Activated CD4-positive, alpha-beta T cell treated with anti-CD3 and anti-CD28 coated beads, Interleukin-2, amount 10 ng/mL, durations not matched to agents 7 days and 5 days (primary cell): ENCODE data around the gene EPB41L1. TPM values are rescaled to one million over a fixed set of nuclear protein-coding genes. Genes with fewer than 3 reads are reported as not detected.

Experiments
- CTCF ChIA-PET: fragments of 350-600 bp; sonication (Branson Sonifier 250); formaldehyde crosslinking; loops from one replicate; lab custom pipeline; 2021; ENCODE audit warnings: antibody characterized with exemption; lab: Charles Lee
- POLR2A ChIA-PET: fragments of 350-600 bp; sonication (Branson Sonifier 250); formaldehyde crosslinking; loops from one replicate; lab custom pipeline; 2021; ENCODE audit warnings: antibody characterized with exemption; lab: Charles Lee
- DNase-seq: peaks from one replicate; pipeline ENCODE4 v3.0.0-alpha.2; 2020
- H3K27ac Mint-ChIP-seq: one replicate; pipeline ENCODE4 v1.8.0; 2021; ENCODE audit warnings: mild to moderate bottlenecking, moderate library complexity, mixed read lengths
- H3K27me3 Mint-ChIP-seq: one replicate; pipeline ENCODE4 v1.8.0; 2021; ENCODE audit warnings: mixed read lengths
- H3K36me3 Mint-ChIP-seq: one replicate; pipeline ENCODE4 v1.8.0; 2021; ENCODE audit warnings: low read depth, mixed read lengths
- H3K4me1 Mint-ChIP-seq: one replicate; pipeline ENCODE4 v1.8.0; 2021; ENCODE audit warnings: mixed read lengths
- H3K4me3 Mint-ChIP-seq: one replicate; pipeline ENCODE4 v1.8.0; 2021; ENCODE audit warnings: mild to moderate bottlenecking, moderate library complexity, mixed read lengths
- H3K9me3 Mint-ChIP-seq: one replicate; pipeline ENCODE4 v1.8.0; 2021; ENCODE audit warnings: mixed read lengths
- total RNA-seq, 2 experiments: library from RNA; stranded (reverse); gene quantifications; one replicate each; pipeline ENCODE4 v1.2.3, GENCODE V29; 2021

Gene EPB41L1
- total RNA-seq, 2 experiments from 2014 or later = 0.22 TPM; not detected in 1

DNA sequence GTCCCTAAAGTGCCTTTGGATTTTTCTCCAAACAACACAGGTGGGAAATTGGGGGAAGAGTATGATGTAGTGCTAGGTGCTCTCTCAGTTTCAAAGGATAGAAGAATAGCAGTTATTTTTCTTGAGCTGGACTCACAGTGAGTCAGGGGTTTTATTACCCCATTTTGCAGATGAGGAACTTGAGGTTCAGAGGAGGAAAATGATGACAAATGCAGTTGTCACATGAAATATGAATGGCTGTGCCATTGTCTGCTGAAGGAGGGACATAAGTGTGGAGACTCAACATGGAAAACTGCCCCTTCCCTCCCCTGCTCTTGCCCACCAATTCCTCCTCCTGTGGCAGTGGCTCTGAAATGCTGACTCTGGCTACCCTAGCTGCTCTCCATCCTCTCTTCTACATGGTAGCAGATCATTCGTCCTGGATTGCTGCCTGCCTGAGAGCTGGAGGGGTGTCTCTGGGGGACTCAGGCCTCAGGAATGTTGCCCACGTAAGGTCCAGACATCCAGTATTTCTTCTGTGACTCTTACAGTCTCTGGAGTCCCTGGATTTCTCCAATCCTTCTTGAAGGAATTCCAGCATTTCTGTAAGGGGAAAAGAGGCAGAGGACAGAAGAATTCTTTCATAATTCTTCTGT lies 37.6 kb upstream of the EPB41L1 start:
- POLR2A ChIA-PET = no interaction called here

DNA sequence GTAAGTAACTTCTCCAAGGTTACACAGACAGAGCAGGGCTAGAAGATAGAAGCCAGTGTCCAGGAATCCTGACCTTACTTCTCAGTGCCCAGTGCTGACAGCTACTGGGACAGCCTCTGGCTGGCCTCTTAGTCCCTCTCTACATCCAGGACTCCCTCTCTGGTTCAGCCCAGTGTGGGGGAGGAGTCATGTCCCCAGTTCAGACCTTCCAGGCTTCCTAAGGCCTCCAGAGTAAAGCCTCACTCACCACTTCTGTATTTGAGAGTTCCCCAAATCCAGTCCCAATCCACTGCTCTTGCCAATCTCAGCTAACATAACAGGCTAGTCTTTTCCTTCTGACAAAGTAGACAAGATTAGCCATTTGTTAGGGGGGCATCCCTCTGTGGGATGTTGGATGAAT lies 36.9 kb upstream of the EPB41L1 start:
- ChIA-PET CTCF (interaction anchor here (2.1 kb wide), 1 partner anchor 124 kb away, joined by 5 read pairs; no protein-coding TSS in a partner anchor), POLR2A (no interaction called here)
- Mint-ChIP-seq H3K4me1 (no peaks in the 10 kb centered on the region), H3K27ac (no peak overlapping the region), H3K36me3 (no peaks in the 10 kb centered on the region), H3K9me3 (no peaks in the 10 kb centered on the region), H3K4me3 (no peak overlapping the region), H3K27me3 (peaks cover 10% of the 10 kb centered on the region)
- no peak for DNase-seq

More for the DNA sequence above, 37.6 kb upstream of the EPB41L1 start:
- DNase-seq = no peak
- H3K4me3 Mint-ChIP-seq = no peak overlapping the region
- H3K4me1 Mint-ChIP-seq = no peaks in the 10 kb centered on the region
- CTCF ChIA-PET = interaction anchor here (1.0 to 2.1 kb wide), 3 partner anchors 11 to 136 kb away, joined by 3 to 5 read pairs (median 4); no protein-coding TSS in a partner anchor
- no peaks in the 10 kb centered on the region for H3K9me3 Mint-ChIP-seq
- H3K27me3 Mint-ChIP-seq = peaks cover 10% of the 10 kb centered on the region
- no peaks in the 10 kb centered on the region for H3K36me3 Mint-ChIP-seq
- no peak overlapping the region for H3K27ac Mint-ChIP-seq

DNA sequence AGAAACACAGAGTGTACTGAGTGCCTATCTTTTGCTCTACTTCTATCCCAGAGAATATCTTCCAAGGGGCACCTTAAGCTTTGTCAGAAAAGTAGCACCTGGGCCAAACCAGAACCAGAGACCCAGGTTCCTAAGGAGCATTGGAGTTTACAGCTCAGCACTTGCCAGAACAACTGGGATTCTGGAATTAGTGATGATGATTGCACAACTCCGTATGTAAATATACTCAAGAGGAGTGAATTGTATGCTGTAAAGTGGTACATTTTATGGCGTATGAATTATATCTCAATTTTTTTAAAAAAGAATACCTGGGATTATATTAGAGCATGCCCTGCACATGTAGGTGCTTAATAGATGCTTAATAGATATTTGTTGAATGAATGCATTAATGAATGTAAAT lies 36.2 kb upstream of the EPB41L1 start:
- no peaks in the 10 kb centered on the region for H3K9me3 Mint-ChIP-seq
- no peaks in the 10 kb centered on the region for H3K36me3 Mint-ChIP-seq
- CTCF ChIA-PET = interaction anchor here (0.6 kb wide), 2 partner anchors 142 to 151 kb away, joined by 3 to 5 read pairs; no protein-coding TSS in a partner anchor
- DNase-seq = no peak
- no peak overlapping the region for H3K27ac Mint-ChIP-seq
- no peaks in the 10 kb centered on the region for H3K4me1 Mint-ChIP-seq
- POLR2A ChIA-PET = no interaction called here
- H3K27me3 Mint-ChIP-seq = peaks cover 10% of the 10 kb centered on the region
- no peak overlapping the region for H3K4me3 Mint-ChIP-seq

DNA sequence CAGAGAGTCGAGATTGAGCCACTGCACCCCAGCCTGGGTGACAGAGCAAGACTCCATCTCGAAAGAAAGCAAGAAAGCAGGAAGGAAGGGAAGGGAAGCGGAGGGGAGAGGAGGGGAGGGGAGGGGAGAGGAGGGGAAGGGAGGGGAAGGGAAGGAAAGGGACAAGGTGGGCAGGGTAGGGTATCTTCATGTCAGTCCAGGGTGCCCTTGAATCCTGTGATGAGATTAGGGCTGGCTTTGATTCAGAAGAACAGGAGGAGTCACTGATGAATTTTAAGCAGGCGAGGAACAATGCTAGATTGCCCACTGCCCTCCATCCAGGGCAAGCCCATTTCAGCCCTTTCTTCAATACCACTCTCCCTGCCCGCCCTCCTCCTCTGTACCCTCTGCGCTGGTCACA lies 35.0 kb upstream of the EPB41L1 start:
- Mint-ChIP-seq H3K4me3 (no peak overlapping the region), H3K27me3 (peaks cover 8% of the 10 kb centered on the region), H3K27ac (no peak overlapping the region), H3K4me1 (no peaks in the 10 kb centered on the region), H3K9me3 (no peaks in the 10 kb centered on the region), H3K36me3 (no peaks in the 10 kb centered on the region)
- DNase-seq = no peak
- ChIA-PET CTCF (no interaction called here), POLR2A (no interaction called here)

DNA sequence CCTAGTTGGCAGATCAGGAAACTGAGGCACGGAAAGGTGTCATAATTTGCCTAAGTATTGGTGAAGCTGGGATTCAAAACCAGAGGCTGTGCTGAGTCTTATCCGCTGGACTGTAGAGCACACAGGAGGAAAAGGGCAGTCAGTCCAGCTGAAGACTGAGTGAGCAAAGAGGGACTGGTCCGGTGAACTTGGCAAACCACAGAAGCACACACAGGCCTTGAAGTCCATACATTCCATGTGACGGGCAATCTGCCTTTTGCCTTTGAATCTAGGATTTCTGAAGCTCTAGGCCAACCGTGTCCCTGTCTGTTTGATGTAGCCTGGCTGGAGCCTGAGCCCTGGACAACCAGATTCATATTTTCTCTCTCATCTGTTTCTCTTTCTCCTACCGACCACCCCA lies 34.3 kb upstream of the EPB41L1 start:
- no peaks in the 10 kb centered on the region for H3K9me3 Mint-ChIP-seq
- ChIA-PET CTCF (interaction anchor here (1.0 kb wide), 1 partner anchor 10 kb away, joined by 4 read pairs; no protein-coding TSS in a partner anchor), POLR2A (no interaction called here)
- H3K27me3 Mint-ChIP-seq = peaks cover 8% of the 10 kb centered on the region
- no peak overlapping the region for H3K27ac Mint-ChIP-seq
- H3K36me3 Mint-ChIP-seq = no peaks in the 10 kb centered on the region
- no peak for DNase-seq
- no peaks in the 10 kb centered on the region for H3K4me1 Mint-ChIP-seq
- H3K4me3 Mint-ChIP-seq = no peak overlapping the region

DNA sequence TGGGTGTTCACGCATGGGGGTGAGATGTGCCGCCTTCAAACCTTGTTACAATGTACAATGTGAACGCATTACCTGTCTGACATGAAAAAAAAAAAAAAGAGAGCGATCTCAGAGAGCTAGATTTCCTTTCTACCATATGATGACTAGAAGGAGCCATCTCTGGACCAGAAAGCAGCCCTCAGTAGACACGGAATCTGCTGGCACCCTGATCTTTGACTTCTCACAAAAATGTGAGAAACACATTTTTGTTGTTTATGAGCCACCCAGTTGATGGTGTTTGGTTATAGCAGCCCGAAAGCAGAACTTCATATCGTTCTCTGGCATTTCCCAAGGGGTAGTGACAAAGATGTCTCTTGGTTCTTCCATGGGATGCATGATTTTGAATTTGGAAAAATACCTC lies 33.5 kb upstream of the EPB41L1 start:
- H3K27me3 Mint-ChIP-seq = peaks cover 8% of the 10 kb centered on the region
- no peak overlapping the region for H3K27ac Mint-ChIP-seq
- no peak overlapping the region for H3K4me3 Mint-ChIP-seq
- POLR2A ChIA-PET = no interaction called here
- no peaks in the 10 kb centered on the region for H3K4me1 Mint-ChIP-seq
- no peak for DNase-seq
- no peaks in the 10 kb centered on the region for H3K36me3 Mint-ChIP-seq
- CTCF ChIA-PET = interaction anchor here (1.0 kb wide), 1 partner anchor 10 kb away, joined by 4 read pairs; no protein-coding TSS in a partner anchor
- no peaks in the 10 kb centered on the region for H3K9me3 Mint-ChIP-seq

DNA sequence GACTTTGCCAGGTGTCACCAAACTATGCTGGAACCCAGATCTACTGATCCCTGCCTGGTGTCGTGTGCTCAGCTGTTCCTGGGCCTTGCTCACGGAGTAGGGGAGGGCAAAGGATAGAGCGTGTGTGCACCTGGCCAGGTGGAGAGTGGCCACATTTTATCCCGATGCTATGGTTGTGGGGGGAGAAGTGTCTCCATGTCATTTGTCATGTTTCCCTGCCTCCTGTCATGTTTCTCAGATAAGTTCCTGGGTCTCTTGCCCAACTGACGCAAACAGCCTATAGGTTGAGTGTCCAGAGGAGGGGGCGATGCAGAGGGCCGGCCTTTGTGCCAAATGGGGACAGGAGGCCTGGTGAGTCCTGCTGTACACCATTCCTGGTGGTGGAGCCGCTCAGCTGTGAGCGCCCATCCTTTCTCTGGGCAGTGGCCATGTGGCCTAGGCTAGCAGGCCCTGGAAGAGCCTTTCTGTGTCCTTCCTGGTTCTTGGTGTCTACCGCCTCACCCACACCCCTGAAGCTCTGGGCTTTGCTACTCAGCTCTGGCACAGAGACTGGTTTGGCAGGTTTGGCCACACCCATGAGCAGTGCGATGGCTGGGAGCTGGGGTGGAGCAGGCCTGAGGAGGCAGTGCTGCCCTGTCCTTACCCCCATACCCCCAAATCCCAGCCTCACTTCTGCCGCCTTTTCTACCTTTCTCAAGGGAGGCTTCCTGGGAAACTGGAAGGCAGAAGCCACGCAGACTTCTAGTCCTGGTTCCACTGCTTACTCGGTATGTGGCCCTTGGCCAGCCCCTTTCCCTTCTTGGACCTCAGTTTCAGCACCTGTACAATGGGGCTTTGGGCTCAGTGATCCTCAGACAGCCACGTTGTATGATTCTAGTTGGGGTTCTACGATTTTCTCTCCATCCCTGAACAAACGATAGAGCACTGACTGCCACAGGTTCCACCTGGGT lies 32.3 kb upstream of the EPB41L1 start:
- H3K4me3 Mint-ChIP-seq = no peak overlapping the region
- no peaks in the 10 kb centered on the region for H3K36me3 Mint-ChIP-seq
- peaks cover 8% of the 10 kb centered on the region for H3K27me3 Mint-ChIP-seq
- POLR2A ChIA-PET = no interaction called here
- no peaks in the 10 kb centered on the region for H3K4me1 Mint-ChIP-seq
- no peak overlapping the region for H3K27ac Mint-ChIP-seq
- CTCF ChIA-PET = no interaction called here
- H3K9me3 Mint-ChIP-seq = no peaks in the 10 kb centered on the region
- no peak for DNase-seq

DNA sequence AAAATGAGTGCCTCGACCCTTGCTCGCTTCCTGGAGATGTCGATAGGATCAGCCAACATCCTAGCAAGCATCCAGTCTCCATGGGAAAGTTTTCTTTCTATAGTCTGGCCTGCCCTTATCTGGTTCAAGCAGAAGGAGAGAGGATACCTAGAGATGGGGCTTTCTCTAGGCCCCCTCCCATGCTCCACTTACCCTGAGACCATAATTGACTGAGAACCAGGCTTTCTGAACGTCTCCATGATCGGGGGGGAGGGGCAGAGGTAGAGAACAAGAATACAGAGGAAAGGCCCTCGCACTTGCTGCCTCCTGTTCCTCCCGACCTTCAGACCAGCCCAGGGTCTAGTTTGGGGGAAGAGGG lies 31.6 kb upstream of the EPB41L1 start:
- Mint-ChIP-seq H3K4me3 (no peak overlapping the region), H3K27me3 (peaks cover 7% of the 10 kb centered on the region), H3K4me1 (no peaks in the 10 kb centered on the region), H3K27ac (no peak overlapping the region), H3K36me3 (no peaks in the 10 kb centered on the region), H3K9me3 (no peaks in the 10 kb centered on the region)
- POLR2A ChIA-PET = no interaction called here
- CTCF ChIA-PET = no interaction called here
- no peak for DNase-seq

DNA sequence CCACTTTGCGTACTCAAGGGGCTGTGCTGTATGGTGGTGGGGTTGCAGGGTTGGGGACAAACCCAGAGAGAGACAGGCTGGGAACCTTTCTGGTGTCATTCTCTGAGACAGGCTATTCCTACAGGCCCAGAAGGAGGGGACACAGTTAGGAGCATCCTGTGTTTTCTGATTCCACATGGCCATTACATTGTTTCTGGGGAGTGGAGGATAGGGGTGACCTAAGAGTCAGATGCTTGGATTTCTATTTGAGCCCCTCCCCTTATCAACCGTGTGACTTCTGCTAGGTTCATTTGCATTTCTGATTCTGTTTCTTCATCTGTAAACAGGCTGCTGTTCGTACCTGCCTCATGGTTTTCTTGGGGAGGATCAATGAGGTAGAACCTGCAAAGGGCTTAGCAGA lies 29.4 kb upstream of the EPB41L1 start:
- no peak for DNase-seq
- H3K27ac Mint-ChIP-seq = no peak overlapping the region
- no peak overlapping the region for H3K4me3 Mint-ChIP-seq
- ChIA-PET CTCF (interaction anchor here (1.1 to 3.1 kb wide), 2 partner anchors 13 to 132 kb away, joined by 3 to 9 read pairs; no protein-coding TSS in a partner anchor), POLR2A (no interaction called here)
- H3K4me1 Mint-ChIP-seq = no peaks in the 10 kb centered on the region
- no peaks in the 10 kb centered on the region for H3K9me3 Mint-ChIP-seq
- no peaks in the 10 kb centered on the region for H3K27me3 Mint-ChIP-seq
- no peaks in the 10 kb centered on the region for H3K36me3 Mint-ChIP-seq

DNA sequence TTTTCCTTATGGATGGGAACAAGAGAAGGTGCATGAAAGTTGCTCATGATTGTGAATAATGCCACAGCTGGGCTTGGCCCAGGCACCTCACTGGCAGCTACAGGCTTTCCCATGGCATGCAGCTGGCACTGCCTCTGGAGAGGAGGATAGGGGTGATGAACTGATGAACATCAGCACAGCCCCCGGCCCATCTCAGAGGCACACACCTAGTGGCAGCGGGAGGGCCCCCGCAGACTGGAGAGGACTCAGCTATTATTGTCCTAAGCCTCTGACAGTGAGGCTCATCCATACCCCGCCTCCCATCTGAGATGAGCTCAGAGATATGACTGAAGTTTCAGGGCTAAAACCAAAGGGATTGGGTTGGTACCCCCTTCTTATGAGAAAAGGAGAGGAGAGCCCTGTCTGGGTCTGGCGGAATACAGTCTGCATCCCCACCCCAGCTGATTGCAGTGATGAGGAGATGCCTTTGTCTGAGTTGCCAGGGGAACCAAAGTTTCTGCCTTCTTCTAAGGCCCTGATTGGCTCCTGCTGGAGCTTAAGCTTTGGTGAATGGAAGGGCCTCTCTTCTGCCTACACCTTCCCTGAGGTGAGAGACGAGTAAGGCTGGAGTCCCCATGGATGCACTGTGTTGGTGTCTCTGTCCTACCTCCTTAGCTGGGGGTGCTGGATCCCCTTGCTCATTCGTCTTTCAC lies 27.6 kb upstream of the EPB41L1 start:
- ChIA-PET CTCF (interaction anchor here (0.5 to 3.1 kb wide), 3 partner anchors 15 to 340 kb away, joined by 4 to 9 read pairs (median 5); no protein-coding TSS in a partner anchor), POLR2A (interaction anchor here (0.5 kb wide), 1 partner anchor 9 kb away, joined by 5 read pairs; no protein-coding TSS in a partner anchor)
- no peaks in the 10 kb centered on the region for H3K27me3 Mint-ChIP-seq
- no peak for DNase-seq
- H3K36me3 Mint-ChIP-seq = no peaks in the 10 kb centered on the region
- H3K9me3 Mint-ChIP-seq = no peaks in the 10 kb centered on the region
- no peaks in the 10 kb centered on the region for H3K4me1 Mint-ChIP-seq
- H3K4me3 Mint-ChIP-seq = no peak overlapping the region
- no peak overlapping the region for H3K27ac Mint-ChIP-seq

DNA sequence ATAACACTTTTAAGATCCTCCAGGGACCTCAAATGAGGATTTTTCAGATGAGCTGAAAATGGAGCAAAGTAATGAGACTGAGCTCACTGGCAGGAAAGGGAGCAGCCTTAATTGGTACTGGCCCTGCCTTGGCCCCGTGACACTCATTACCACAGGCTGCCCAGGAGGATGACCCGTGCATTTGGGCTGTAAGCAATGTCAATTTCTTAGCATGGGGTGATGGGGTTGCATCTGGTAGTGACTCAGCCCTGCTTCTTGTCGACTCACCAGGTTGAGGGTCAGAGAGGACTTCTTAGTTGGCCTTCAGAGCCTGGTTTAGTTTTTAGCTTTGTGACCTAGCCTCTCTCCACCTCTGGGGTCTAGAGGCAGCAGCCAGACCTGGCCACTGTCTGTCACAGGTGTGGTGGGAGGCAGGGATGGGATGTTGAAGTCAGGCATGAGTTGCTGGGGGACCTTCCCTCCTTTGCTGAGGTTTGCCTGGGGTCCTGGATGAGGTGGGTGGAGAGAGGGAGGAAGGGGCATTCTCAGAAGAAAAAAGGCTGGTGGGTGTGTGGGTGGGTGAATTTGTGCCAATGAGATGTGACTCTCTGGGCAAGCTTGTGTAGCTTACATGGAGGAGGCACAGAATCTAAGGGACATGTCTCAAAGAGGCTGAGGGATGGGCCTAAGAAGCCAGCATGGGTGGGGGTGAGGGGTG lies 25.9 kb upstream of the EPB41L1 start:
- POLR2A ChIA-PET = no interaction called here
- Mint-ChIP-seq H3K4me1 (no peaks in the 10 kb centered on the region), H3K27ac (no peak overlapping the region), H3K9me3 (no peaks in the 10 kb centered on the region), H3K36me3 (no peaks in the 10 kb centered on the region), H3K4me3 (no peak overlapping the region), H3K27me3 (no peaks in the 10 kb centered on the region)
- CTCF ChIA-PET = interaction anchor here (1.3 kb wide), 1 partner anchor 14 kb away, joined by 3 read pairs; no protein-coding TSS in a partner anchor
- DNase-seq = no peak

DNA sequence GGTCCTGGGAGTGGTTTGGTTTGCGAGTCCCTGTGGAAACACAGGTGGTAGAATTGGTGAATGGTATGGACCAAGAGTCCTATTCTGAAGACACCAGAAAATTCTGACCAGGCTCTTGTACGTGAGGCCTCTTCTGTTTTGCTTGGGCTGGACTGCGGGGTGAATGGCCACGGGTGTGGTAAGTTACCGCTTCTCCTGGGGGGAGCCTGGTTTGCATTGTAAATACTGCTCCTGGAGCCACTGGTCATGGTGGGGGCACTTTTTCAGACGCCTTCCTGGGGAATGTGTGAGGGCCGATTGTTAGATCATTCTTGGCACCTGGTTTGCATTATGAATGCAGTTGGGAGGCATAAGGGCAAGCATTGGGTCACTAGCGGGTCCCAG lies 25.4 kb upstream of the EPB41L1 start:
- POLR2A ChIA-PET = no interaction called here
- H3K27ac Mint-ChIP-seq = no peak overlapping the region
- H3K4me3 Mint-ChIP-seq = no peak overlapping the region
- H3K9me3 Mint-ChIP-seq = no peaks in the 10 kb centered on the region
- H3K27me3 Mint-ChIP-seq = no peaks in the 10 kb centered on the region
- no peak for DNase-seq
- no peaks in the 10 kb centered on the region for H3K4me1 Mint-ChIP-seq
- H3K36me3 Mint-ChIP-seq = no peaks in the 10 kb centered on the region
- CTCF ChIA-PET = interaction anchor here (0.7 kb wide), 1 partner anchor 481 kb away, joined by 3 read pairs; no protein-coding TSS in a partner anchor
